ENCODE results near the gene TADA2B. TPM values are rescaled to one million over a fixed set of nuclear protein-coding genes. Genes with fewer than 3 reads are reported as not detected.

The TADA2B gene
- total and polyA plus RNA-seq, 2 of the 4 experiments (the other 2 are of a cell fraction), result 6.1 to 8.6 TPM

DNA sequence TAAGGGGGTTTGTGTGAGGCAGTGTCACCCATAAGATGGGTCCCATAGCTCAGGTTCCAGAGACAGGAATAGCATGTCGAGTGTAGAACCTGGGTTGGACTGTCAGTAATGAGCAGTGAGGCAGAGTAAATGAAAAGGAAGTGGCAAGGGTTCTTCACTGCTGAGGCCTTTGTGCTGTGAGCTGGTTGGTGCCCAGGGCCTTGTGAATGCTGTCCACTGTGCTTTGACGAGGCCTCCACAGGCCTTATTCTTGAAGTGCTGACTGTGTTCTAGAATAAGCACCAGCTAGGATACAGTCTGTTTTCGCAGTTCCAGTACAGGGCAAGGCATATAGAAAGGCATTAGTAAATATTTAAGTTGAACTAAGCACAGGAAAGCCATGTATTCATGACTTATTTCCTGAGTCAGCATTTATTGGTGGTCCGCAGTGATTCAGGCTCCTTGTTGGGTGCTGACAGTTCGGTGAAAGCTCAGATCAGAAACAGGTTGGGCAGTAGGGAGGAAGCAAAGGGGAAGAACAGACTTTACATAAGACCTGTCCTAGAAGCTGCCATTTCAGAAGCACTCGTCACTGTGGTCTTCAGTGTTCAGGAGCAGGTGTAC, 25.6 kb upstream of the TADA2B start:
- H2AK9ac ChIP-seq (replicated peaks; ENCODE audit: low read depth, low read length, poor library complexity), result no peak overlapping the region
- no peak overlapping the region for H4K5ac ChIP-seq (ENCODE audit: low read depth, low read length)
- H3K4ac ChIP-seq (ENCODE audit: low read depth, low read length), result no peak overlapping the region
- dilution Hi-C loops (cut with HindIII; ENCODE audit: low sequenced_read_pairs, unreplicated experiment), result no loop called here
- H3K79me1 ChIP-seq (ENCODE audit: low read depth in 1 of 2, low read length in 2 of 2), result peaks cover 19 to 44% of the 10 kb centered on the region in 2 experiments
- no peak overlapping the region for H3K9ac ChIP-seq (ENCODE audit: low read depth, low read length)
- peaks cover 23% of the 10 kb centered on the region for H3K9me1 ChIP-seq (ENCODE audit: insufficient read depth, low read length)
- no peaks in the 10 kb centered on the region for H3K9me3 ChIP-seq (ENCODE audit: control insufficient read depth, insufficient read depth, low read length)
- H2BK15ac ChIP-seq (ENCODE audit: low read depth, low read length), result no peak overlapping the region
- no peak overlapping the region for H2BK120ac ChIP-seq (ENCODE audit: low read depth, low read length)
- H3K23ac ChIP-seq (ENCODE audit: low read depth, low read length), result no peak overlapping the region
- WGBS, 2 experiments (ENCODE audit: extremely low coverage in 2 of 2, insufficient read length in 1 of 2), result 97% methylated on average over 5 of the region's 6 CpGs; no CpG with 5 or more reads in 1 of the 2 experiments
- H3K14ac ChIP-seq (replicated peaks; ENCODE audit: low read depth, low read length), result no peak overlapping the region
- BruUV-seq (replicated peaks), result no TSS peak
- H3K56ac ChIP-seq (ENCODE audit: extremely low read depth, insufficient read depth, low read length), result no peak overlapping the region
- H3K4me3 ChIP-seq (ENCODE audit: insufficient read depth, low read depth, low read length), result no peak overlapping the region
- H4K8ac ChIP-seq (ENCODE audit: low read depth in 2 of 2, low read length in 2 of 2), result no peak overlapping the region
- DNase-seq (no peak), ATAC-seq (ENCODE audit: low read depth) (no peak)
- no peak for TF ChIP-seq BHLHE40 (IDR thresholded peaks at IDR 0.05; ENCODE audit: low read depth, low read length)
- no peak for TF ChIP-seq NFE2L2 (IDR thresholded peaks at IDR 0.05; ENCODE audit: low read depth, low read length)
- TF ChIP-seq RAD21 (IDR thresholded peaks at IDR 0.05; ENCODE audit: low read length), result no peak
- TF ChIP-seq RFX5 (IDR thresholded peaks at IDR 0.05; ENCODE audit: low read depth, low read length), result no peak
- peak; percentile 99 for TF ChIP-seq MAFK (IDR thresholded peaks at IDR 0.05; ENCODE audit: low read depth, low read length)
- no peak overlapping the region for H4K91ac ChIP-seq (ENCODE audit: insufficient read depth, low read depth, low read length)
- H4K20me1 ChIP-seq (ENCODE audit: insufficient read depth, low read length), result no peaks in the 10 kb centered on the region
- H3K27me3 ChIP-seq (ENCODE audit: control insufficient read depth, insufficient read depth, low read length), result no peaks in the 10 kb centered on the region
- POLR2A ChIA-PET (ENCODE audit: unreplicated experiment), result no interaction called here
- H3K27ac ChIP-seq (ENCODE audit: insufficient read depth, low read length), result no peak overlapping the region
- H3K4me1 ChIP-seq (ENCODE audit: control insufficient read depth, insufficient read depth, low read length), result peaks cover 8% of the 10 kb centered on the region
- no peak overlapping the region for H2AK5ac ChIP-seq (ENCODE audit: low read depth, low read length)
- peaks cover 46% of the 10 kb centered on the region for H3K36me3 ChIP-seq (ENCODE audit: control insufficient read depth, insufficient read depth, low read length)
- H2BK5ac ChIP-seq (ENCODE audit: low read depth, low read length, poor library complexity, severe bottlenecking), result no peak overlapping the region
- CTCF ChIA-PET, result interaction anchor here (0.8 kb wide), 1 partner anchor 10 kb away, joined by 3 read pairs; no protein-coding TSS in a partner anchor
- H3K4me2 ChIP-seq (ENCODE audit: low read depth, low read length), result no peak overlapping the region
- H3K18ac ChIP-seq (ENCODE audit: low read depth, low read length), result no peak overlapping the region
- in situ Hi-C loops (cut with MboI; ENCODE audit: low sequenced_read_pairs), result no loop called here
- H2AFZ ChIP-seq (replicated peaks; ENCODE audit: low read length, poor library complexity), result no peak overlapping the region
- intact Hi-C loops (cut with micrococcal nuclease), result no loop called here
- no peak overlapping the region; the same call in 1 of the 2 replicates for H2BK20ac ChIP-seq (ENCODE audit: low read depth, low read length)

Data from IMR-90 (cell line).